DMS53 treated with DMSO at 0.1 percent for 48 hours (cell line): ENCODE results near the gene ADAM17.

Experiments
- DNase-seq: peaks from one replicate; lab custom pipeline; 2025; ENCODE audit not compliant: unreplicated experiment; lab: John Stamatoyannopoulos, UW

The ADAM17 gene

GRCh38 chr2:9474361-9475057 is 81.1 kb downstream of the ADAM17 start, which contains the start of gene IAH1:
Gene IAH1 (plus strand): TSS chr2:9474551. CDS start chr2:9474567, 16 bp downstream.
- DNase-seq, result no peak

- peak; percentile 41 for DNase-seq
Observed at GRCh38 chr2:9473985-9474360, 81.7 kb downstream of the ADAM17 start.

- DNase-seq, result peak; percentile 35
Observed at GRCh38 chr2:9473308-9473984, 82.2 kb downstream of the ADAM17 start.

DNA sequence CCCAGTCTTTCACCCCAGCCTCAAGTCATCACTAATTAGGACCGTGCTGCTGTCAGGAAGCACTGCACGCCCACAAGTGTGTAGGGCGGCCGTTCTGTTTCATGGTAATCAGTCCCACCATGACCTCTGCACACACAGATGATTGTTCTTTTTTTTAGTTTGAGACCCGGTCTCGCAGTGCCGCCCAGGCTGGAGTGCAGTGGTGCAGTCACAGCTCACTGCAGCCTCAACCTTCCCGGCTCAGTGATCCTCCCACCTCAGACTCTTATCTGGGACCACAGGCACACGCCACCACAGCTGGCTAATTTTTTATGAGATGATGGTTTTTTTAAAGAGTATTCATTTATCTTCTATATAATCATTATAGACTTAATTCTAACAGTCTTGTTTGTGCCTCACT is 83.1 kb downstream of the ADAM17 start:
- DNase-seq, result no peak

DNA sequence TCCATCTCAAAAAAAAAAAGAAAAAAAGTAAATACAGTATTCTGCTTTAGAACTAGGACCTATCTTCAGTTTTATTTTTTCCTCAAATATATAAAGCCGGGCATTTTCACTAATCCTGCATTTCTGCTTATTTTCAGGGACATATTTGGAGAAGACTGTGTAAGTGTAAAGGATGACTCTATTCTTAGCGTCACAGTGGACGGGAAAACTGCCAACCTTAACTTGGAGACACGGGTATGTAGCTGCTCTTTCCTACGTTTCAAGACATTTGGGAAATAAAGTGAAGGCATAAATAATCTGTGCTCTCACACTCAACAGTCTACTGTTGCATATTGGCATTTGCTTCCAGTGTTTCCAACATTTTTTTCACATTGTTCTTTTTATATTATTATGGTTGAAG is 84.4 kb downstream of the ADAM17 start:
- no peak for DNase-seq

DNA sequence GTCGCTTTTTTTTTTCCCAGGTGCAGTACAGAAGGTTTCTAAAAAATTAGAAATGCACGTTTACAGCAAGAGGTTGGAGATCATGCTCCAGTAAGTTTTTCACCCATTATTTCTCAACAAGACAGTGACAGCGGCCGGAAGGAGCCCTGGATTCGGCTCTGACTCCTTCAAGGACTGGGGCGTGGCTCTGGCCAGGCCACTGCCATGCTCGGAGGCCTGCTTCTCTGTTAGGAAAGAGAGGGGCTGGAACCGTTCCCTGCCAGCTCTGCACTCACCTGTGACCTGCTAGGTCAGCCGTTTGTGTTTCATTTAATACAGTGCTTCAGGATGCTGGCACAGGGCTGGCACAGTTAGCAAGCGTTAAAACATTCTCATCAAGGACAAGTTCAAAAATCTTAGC is 87.9 kb downstream of the ADAM17 start:
- no peak for DNase-seq

DNA sequence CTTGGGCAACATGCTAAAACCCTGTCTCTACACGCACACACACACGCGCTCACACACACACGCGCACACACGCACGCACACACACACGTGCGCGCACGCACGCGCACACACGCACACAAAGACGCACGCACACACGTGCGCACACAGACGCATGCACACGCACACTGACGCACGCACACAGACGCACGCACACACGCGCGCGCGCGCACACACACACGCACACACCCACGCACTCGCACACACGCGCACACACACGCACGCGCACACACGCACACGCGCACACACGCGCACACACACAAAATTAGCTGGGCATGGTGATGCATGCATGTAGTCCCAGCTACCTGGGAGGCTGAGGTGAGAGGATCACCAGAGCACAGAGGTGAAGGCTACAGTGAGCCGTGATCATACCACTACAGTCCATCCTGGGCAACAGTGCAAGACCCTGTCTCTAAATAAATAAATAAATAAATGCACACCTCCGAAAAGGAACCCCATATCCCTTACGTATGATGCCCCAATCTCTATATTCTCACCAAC is 89.4 kb downstream of the ADAM17 start:
- no peak for DNase-seq

DNA sequence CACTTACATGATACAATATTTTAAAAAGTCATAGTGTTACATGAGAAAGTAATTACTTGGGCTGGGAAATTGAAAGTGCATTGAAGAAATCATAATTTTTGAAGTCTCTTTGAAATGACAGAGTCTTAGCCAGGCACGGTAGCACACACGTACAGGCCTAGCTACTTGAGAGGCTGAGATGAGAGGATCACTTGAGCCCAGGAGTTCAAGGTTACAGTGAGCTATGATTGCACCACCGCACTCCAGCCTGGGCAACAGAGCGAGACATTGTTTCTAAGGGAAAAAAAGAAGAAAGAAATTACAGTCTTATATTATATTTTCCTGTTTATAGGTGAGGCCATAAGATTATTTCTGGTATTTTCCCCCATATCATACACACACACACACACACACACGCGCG is 90.5 kb downstream of the ADAM17 start:
- DNase-seq, result no peak

DNA sequence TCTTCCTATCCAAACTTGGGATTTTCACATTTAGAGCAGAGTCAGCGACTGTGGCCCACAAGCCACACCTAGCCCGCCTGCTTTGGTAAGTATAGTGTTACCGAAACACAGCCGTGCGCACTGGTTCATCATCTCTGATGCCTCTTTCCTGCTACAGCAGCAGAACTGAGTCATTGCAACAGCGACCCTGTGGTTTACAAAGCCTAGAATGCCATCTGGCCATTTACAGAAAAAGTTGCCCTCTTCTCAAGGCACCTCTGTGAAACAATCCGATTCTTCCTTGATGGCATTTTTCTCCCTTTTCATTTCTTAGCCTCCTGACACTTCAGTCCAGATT is 92.0 kb downstream of the ADAM17 start:
- no peak for DNase-seq

DNA sequence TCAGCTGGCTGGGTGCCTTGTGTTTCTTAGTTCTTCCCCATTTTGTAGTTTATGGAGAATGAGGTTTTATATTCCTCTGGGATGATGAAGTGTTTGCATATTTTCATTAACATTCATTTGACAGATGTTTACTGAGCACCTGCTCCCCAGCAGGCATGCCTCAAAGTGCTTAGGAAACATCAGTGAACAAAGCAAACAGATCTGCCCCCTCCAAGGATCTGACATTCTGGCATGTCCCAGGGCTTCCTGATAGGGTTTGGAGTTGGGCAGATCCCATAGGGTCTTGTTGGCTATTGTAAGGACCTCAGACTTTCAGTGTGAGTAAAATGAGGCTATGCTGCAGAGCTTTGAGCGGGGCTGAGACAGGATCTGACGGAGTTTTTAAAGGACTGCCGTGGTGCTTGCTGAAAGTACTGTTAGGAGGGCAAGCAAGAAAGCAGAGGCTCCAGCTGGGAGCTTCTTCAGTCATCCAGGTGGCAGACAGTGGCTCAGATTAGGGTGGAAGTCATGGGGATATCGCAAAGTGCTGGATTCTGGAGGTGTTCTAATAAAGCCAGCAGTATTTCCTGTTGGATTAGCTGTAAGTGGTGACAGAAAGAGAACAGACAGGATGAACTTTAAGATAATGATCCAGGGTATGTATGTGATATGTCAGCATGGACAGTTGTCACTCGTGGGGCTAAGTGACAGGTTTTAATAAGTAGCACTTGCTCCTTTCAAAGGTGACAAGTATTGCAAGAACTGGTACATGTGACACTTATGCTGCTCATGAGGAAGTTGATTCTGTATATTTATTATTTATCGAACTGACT is 92.5 kb downstream of the ADAM17 start:
- DNase-seq, result no peak

GRCh38 chr2:9462313-9462712 is 93.3 kb downstream of the ADAM17 start:
- DNase-seq, result no peak

DNA sequence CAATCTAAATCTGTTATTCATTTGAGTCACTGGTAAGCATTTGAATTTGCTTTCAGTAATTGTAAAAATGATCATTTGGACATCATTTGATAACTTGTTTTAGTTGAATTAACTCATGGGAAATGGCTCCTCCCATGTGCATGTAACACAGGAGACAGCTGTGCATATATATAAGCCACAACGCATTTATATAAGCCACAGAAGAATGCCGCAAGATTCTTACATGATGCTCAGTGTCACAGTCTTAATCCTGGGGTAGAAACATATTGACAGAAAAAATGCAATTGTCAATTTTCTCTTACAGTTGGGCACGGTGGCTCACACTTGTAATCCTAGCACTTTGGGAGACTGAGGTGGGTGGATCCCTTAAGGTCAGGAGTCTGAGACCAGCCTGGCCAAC is 94.6 kb downstream of the ADAM17 start:
- no peak for DNase-seq

- DNase-seq, result no peak
Observed at GRCh38 chr2:9460441-9461017, 95.1 kb downstream of the ADAM17 start.

- no peak for DNase-seq
Observed at GRCh38 chr2:9451231-9451630, 104.4 kb downstream of the ADAM17 start.

GRCh38 chr2:9445089-9445488 is 110.5 kb downstream of the ADAM17 start:
- no peak for DNase-seq

DNA sequence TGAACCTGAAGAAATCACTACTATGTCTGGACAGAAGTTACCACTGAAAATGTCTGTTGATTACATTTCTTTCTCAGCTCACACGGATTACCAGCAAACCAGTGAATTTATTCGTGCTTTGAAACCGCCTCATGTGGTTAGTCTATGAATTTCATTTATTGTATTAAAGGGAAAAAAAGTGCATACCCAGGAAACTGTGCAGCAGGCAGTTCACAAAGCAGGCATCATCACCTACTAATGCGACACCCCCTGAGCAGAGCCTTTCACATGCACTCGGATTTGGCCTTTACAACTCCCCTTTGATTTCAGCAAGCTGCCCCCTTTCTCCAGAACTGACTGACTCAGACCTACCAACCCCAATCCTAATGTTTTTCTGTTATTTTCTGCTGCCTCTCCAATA is 112.1 kb downstream of the ADAM17 start:
- DNase-seq, result no peak

DNA sequence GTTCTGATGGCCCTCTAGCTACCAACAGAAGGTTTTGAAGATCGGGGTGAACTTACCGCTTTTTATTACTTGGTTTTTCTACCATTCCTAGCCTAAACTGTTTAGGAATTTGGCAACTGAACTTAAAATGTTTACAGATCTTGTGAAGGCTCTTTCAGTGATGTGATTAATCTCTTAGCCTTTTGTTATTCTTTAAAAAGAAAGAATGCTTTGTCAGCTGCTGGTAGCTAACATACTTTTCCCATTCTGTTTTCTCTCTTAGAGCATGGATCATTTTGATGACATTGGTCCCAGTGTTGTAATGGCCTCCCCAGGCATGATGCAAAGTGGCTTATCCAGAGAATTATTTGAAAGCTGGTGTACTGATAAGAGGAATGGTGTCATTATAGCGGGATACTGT is 114.1 kb downstream of the ADAM17 start:
- DNase-seq, result no peak

DNA sequence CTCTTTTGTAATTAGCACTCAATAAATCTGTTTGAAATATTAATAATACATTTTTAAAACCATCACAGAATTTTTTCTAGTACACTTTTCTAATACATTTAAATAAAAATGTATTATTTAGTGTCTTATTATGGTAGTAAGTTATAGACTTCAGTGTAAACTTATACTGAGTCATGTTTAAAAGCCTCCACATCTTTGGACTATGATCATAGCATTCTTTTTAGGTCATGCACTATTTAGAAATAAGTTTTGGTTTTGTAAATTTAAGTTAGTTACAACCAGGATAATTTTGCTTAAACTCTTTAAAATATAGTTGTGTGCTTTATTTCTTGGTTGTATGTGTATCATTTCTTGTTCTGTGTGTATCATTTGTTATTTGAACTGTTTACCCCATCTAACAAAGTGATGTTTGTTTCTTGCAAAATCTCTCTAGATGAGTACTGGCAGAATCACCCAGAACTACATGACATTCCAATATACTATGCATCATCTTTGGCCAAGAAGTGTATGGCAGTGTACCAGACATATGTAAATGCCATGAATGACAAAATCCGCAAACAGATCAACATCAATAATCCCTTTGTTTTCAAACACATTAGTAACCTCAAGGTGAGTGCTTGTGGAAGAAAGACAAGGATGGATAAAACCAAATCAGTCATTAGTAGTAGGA is 115.4 kb downstream of the ADAM17 start:
- no peak for DNase-seq

DNA sequence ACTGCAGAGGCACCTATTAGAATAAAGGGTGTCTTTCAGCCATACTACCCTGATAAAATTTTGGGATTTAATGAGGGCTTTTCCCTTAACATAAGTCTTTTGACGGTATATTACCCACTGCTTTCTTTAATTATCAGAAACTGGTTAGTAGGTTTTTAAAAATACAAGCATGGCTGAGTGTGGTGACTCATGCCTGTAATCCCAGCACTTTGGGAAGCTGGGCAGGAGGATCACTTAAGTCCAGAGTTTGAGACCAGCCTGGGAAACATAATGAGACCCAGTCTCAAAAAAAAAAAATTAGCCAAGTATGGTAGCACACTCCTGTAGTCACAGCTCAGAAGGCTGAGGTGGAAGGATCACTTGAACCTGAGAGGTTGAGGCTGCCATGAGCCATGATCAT is 116.1 kb downstream of the ADAM17 start:
- DNase-seq, result no peak
